ENCODE data around the gene MRPL52.
"Not testable (repeated sequence)": the region's sequence is repeated elsewhere in the genome, so short reads cannot be mapped to it uniquely, and the experiment has no call there.

The MRPL52 gene

GRCh38 chr14:22854963-22855724 lies 25.5 kb downstream of the MRPL52 start:
- no peak for DNase-seq (ENCODE audit: low read depth in 2 of 2)

- DNase-seq (ENCODE audit: low read depth in 2 of 2): no peak
These were observed 26.7 kb downstream of the MRPL52 start for GRCh38 chr14:22856428-22856827.

GRCh38 chr14:22860377-22860776 lies 30.7 kb downstream of the MRPL52 start:
- DNase-seq (ENCODE audit: low read depth in 2 of 2): not testable (repeated sequence)

- DNase-seq (ENCODE audit: low read depth in 2 of 2): no peak
These were observed 32.0 kb downstream of the MRPL52 start for GRCh38 chr14:22861651-22862050.

GRCh38 chr14:22864979-22865378 lies 35.3 kb downstream of the MRPL52 start:
- no peak for DNase-seq (ENCODE audit: low read depth in 2 of 2)

- DNase-seq (ENCODE audit: low read depth in 2 of 2): no peak
These were observed 36.0 kb downstream of the MRPL52 start for GRCh38 chr14:22865424-22866405.

GRCh38 chr14:22866874-22867273 lies 37.2 kb downstream of the MRPL52 start:
- DNase-seq (ENCODE audit: low read depth in 2 of 2): no peak

GRCh38 chr14:22870811-22871223 lies 41.1 kb downstream of the MRPL52 start:
- DNase-seq (ENCODE audit: low read depth in 2 of 2): no peak

- DNase-seq (ENCODE audit: low read depth in 2 of 2): no peak
These were observed 41.7 kb downstream of the MRPL52 start, which contains the start of gene LRP10 for GRCh38 chr14:22871224-22872032. LRP10 (plus strand) TSS chr14:22871740; CDS start chr14:22872304, 564 bp downstream.

GRCh38 chr14:22872033-22872832 lies 42.5 kb downstream of the MRPL52 start:
- peak in 1 of 2 experiments; percentile 57 for DNase-seq (ENCODE audit: low read depth in 2 of 2)

GRCh38 chr14:22872833-22873520 lies 43.3 kb downstream of the MRPL52 start:
- DNase-seq (ENCODE audit: low read depth in 2 of 2): no peak

GRCh38 chr14:22875003-22875747 lies 45.5 kb downstream of the MRPL52 start:
- DNase-seq (ENCODE audit: low read depth in 2 of 2): no peak

- DNase-seq (ENCODE audit: low read depth in 2 of 2): no peak
These were observed 46.1 kb downstream of the MRPL52 start for GRCh38 chr14:22875748-22876319.

GRCh38 chr14:22877000-22877501 lies 47.4 kb downstream of the MRPL52 start:
- no peak for DNase-seq (ENCODE audit: low read depth in 2 of 2)

- DNase-seq (ENCODE audit: low read depth in 2 of 2): no peak
These were observed 48.9 kb downstream of the MRPL52 start for GRCh38 chr14:22878271-22879246.

GRCh38 chr14:22882064-22882463 lies 52.4 kb downstream of the MRPL52 start:
- DNase-seq (ENCODE audit: low read depth in 2 of 2): no peak

- DNase-seq (ENCODE audit: low read depth in 2 of 2): no peak
These were observed 53.0 kb downstream of the MRPL52 start for GRCh38 chr14:22882529-22883172.
